Glutamatergic neuron (in vitro differentiated cells): ENCODE results near the gene APOBEC3C. TPM values are rescaled to one million over a fixed set of nuclear protein-coding genes. Genes with fewer than 3 reads are reported as not detected.

Experiments used
- DNase-seq: peaks from one replicate; pipeline ENCODE4 v3.0.0; 2022
- H3K27ac Mint-ChIP-seq: one replicate; pipeline ENCODE4 v1.8.0; 2020; ENCODE audit warnings: mild to moderate bottlenecking, mixed read lengths, inconsistent platforms; ENCODE audit not compliant: unreplicated experiment
- H3K27me3 Mint-ChIP-seq: one replicate; pipeline ENCODE4 v1.8.0; 2020; ENCODE audit warnings: mild to moderate bottlenecking, moderate library complexity, mixed read lengths, inconsistent platforms; ENCODE audit not compliant: unreplicated experiment
- H3K36me3 Mint-ChIP-seq: one replicate; pipeline ENCODE4 v1.8.0; 2020; ENCODE audit warnings: mild to moderate bottlenecking, mixed read lengths, inconsistent platforms; ENCODE audit not compliant: unreplicated experiment
- H3K4me1 Mint-ChIP-seq: one replicate; pipeline ENCODE4 v1.8.0; 2020; ENCODE audit warnings: mild to moderate bottlenecking, low read depth, mixed read lengths, inconsistent platforms; ENCODE audit not compliant: unreplicated experiment
- H3K4me3 Mint-ChIP-seq: one replicate; pipeline ENCODE4 v1.8.0; 2020; ENCODE audit warnings: mild to moderate bottlenecking, mixed read lengths, inconsistent platforms; ENCODE audit not compliant: unreplicated experiment
- H3K9me3 Mint-ChIP-seq: one replicate; pipeline ENCODE4 v1.8.0; 2020; ENCODE audit warnings: mild to moderate bottlenecking, moderate library complexity, mixed read lengths, inconsistent platforms; ENCODE audit not compliant: unreplicated experiment
- long read RNA-seq: library from polyadenylated mRNA; unstranded; transcript quantifications from one replicate; pipeline ENCODE4 v2.0.0, GENCODE V29; 2020; ENCODE audit not compliant: unreplicated experiment
- total RNA-seq: library from RNA; stranded (reverse); fragmentation: NEBNext Ultra II Directional; extraction: Animal tissue kit (Norgen Biotek cat#: 25700); gene quantifications from one replicate; pipeline ENCODE4 v1.2.1, GENCODE V29; 2021; ENCODE audit not compliant: unreplicated experiment
- TF ChIP-seq, protein P1 (sequence below): fragments of 200-600 bp; sonication (generic); IDR thresholded peaks from one replicate; pipeline ENCODE4 v1.5.0; 2021; ENCODE audit not compliant: partially characterized antibody, unreplicated experiment

Gene APOBEC3C
- total RNA-seq, result 0.71 TPM
- long read RNA-seq, result 0 reads

DNA sequence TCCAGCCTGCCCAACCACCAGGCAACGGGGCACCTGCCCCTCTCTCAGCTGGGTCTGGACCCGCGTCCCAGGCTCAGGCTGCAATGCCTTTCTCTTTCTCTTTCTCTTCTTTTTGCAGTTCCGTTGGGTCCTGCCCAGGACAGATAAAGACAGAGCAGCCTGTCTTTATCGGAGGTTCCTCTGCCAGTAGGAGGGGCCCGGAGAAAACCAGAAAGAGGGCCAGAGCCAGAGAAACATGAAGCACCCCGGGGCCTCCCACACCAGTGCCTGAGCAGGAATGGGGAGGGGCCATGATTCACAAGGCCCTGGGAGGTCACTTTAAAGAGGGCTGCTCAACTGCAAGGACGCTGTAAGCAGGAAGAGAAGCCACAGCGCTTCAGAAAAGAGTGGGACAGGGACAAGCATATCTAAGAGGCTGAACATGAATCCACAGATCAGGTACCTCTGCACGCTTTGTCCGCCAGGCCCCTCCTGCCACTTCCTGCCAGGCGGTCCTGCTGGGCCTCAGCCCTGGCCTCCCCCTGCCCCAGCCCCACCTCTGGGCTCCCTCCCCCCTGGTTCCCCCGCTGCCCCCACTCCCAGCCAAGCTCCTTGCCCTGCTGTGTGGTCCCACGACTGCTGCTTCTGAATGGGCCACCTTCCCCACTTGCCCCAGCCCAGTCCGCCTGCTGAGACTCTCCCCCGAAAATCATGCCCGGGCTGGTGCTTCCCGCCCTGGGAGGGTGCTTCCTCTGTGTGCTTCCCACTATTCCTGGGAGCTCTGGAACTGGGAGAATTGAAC is at the start of gene APOBEC3C:
Gene APOBEC3C, plus strand, starts transcription at position 316 of the 781 bp plus-strand sequence. Its CDS starts 106 bp downstream, at position 422.
- Mint-ChIP-seq H3K27me3 (peaks cover 1% of the 10 kb centered on the region), H3K36me3 (no peaks in the 10 kb centered on the region), H3K27ac (no peak within 1 kb of the TSS), H3K4me1 (peaks cover 4% of the 10 kb centered on the region), H3K4me3 (no peak within 1 kb of the TSS), H3K9me3 (peaks cover 1% of the 10 kb centered on the region)
- TF ChIP-seq, protein P1, sequence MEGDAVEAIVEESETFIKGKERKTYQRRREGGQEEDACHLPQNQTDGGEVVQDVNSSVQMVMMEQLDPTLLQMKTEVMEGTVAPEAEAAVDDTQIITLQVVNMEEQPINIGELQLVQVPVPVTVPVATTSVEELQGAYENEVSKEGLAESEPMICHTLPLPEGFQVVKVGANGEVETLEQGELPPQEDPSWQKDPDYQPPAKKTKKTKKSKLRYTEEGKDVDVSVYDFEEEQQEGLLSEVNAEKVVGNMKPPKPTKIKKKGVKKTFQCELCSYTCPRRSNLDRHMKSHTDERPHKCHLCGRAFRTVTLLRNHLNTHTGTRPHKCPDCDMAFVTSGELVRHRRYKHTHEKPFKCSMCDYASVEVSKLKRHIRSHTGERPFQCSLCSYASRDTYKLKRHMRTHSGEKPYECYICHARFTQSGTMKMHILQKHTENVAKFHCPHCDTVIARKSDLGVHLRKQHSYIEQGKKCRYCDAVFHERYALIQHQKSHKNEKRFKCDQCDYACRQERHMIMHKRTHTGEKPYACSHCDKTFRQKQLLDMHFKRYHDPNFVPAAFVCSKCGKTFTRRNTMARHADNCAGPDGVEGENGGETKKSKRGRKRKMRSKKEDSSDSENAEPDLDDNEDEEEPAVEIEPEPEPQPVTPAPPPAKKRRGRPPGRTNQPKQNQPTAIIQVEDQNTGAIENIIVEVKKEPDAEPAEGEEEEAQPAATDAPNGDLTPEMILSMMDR, result no peak
- DNase-seq, result no peak

DNA sequence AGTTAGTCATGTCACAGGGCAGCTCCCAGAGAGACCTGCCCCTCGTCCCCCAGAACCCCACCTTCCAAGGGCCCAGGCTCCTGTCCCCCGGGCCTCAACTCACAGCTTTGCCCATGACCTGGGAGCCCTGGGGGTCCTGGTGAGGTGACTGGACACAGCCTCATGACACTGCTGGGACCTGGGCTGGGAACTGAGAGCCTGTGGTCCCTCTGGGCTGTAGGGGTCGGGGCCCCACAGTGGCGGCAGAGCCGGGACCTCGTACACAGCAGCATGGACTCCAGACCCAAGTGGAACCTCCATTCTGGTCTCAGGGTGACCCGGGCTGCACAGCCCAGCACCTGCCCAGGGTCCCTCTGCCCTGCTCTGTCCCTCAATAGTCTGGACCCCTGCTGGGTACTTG is 49.8 kb upstream of the APOBEC3C start:
- TF ChIP-seq, protein P1, result no peak
- H3K27me3 Mint-ChIP-seq, result peaks cover 4% of the 10 kb centered on the region

DNA sequence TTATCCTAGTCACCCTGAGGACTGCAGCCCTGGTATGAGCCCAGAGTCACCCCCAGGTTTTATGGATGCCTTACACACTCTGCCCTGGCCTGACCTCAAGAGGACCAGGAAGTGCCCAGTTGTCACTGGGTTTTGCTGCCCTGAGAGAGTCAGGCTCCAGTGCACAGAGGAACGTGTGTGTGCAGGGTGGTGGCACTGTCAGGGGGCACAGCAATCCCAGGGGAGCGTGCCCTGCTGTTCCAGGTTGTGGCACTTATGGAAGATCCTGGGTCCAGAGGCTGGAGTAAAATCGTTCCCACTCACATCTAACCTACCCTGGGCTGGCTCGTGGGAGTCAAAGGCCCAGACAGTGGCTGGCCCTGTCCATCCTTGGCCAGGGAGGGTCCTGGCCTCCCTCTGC is 49.1 kb upstream of the APOBEC3C start:
- Mint-ChIP-seq H3K27ac (no peak overlapping the region), H3K27me3 (peaks cover 4% of the 10 kb centered on the region), H3K4me3 (no peak overlapping the region), H3K36me3 (no peaks in the 10 kb centered on the region), H3K9me3 (peaks cover 3% of the 10 kb centered on the region), H3K4me1 (peaks cover 5% of the 10 kb centered on the region)
- DNase-seq, result no peak
- TF ChIP-seq, protein P1, result no peak

More for the DNA sequence above, 49.8 kb upstream of the APOBEC3C start:
- Mint-ChIP-seq H3K36me3 (no peaks in the 10 kb centered on the region), H3K27ac (no peak overlapping the region), H3K9me3 (peaks cover 3% of the 10 kb centered on the region), H3K4me1 (peaks cover 5% of the 10 kb centered on the region), H3K4me3 (no peak overlapping the region)
- no peak for DNase-seq

DNA sequence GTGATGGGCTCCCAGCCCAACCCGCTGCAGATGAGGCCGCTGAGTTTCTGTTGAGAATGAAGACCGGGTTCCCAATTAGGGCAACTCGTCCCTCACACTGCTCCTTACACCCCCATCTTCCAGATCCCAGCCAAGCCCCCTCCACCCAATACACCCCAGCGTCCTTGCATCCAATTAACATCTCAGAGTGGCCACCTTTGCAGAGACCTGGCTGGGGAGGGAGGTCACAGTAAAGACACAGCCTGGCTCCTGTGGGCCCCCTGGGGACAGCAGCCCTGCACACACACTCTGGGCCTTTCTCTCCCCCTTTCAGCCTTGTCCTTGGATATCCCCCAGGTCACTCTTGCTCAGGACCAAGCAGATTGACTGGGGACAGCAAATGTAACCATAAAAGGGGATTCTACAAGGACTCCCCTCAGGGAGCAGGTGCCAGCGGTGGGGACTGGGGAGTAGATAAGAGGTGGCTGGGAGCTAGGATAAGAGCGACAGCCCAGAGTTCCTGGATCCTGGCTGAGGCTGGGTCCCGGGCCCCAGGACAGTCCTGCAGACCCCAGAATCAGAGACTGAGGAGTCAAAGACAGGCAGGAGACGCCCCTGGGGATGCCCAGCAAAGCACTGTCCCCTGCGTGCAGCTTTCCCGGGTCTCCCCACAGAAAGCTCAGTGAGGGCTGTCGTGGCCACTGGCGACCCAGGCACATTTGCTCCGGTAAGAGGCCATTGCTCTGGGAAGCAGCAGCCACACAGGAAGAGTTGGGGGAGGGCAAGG is 48.3 kb upstream of the APOBEC3C start:
- TF ChIP-seq, protein P1, result no peak
- H3K27ac Mint-ChIP-seq, result no peak overlapping the region

DNA sequence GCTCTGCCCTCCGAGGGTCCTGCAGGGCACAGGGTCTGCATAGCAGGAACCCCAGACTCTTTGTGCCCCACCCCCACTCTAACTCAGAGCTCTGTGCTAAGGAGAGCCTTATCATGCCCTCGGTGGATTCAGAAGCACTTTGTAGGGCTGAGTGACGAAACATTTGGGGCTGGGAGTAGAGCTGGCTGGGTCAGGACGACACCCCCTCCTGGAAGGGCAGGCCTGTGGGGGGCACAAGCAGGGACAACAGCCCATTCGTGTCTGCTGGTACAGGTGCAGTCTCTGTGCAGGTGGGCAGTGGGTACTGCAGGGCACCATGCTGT is 47.7 kb upstream of the APOBEC3C start:
- Mint-ChIP-seq H3K27ac (no peak overlapping the region), H3K9me3 (peaks cover 6% of the 10 kb centered on the region), H3K4me3 (no peak overlapping the region), H3K4me1 (peaks cover 5% of the 10 kb centered on the region), H3K36me3 (no peaks in the 10 kb centered on the region), H3K27me3 (peaks cover 8% of the 10 kb centered on the region)
- TF ChIP-seq, protein P1, result no peak
- DNase-seq, result no peak

More for the DNA sequence above, 48.3 kb upstream of the APOBEC3C start:
- no peaks in the 10 kb centered on the region for H3K36me3 Mint-ChIP-seq
- no peak overlapping the region for H3K4me3 Mint-ChIP-seq
- H3K9me3 Mint-ChIP-seq, result peaks cover 6% of the 10 kb centered on the region
- no peak for DNase-seq
- peaks cover 8% of the 10 kb centered on the region for H3K27me3 Mint-ChIP-seq
- H3K4me1 Mint-ChIP-seq, result peaks cover 5% of the 10 kb centered on the region
